Esophagus mucosa (tissue), 1 donor: Measurements from ENCODE around the gene CTRB1. TPM values are rescaled to one million over a fixed set of nuclear protein-coding genes. Genes with fewer than 3 reads are reported as not detected.
"Not testable (repeated sequence)": the region's sequence is repeated elsewhere in the genome, so short reads cannot be mapped to it uniquely, and the experiment has no call there.

Experiments
- ATAC-seq: fragments of 200-7000 bp; cut with Tn5 transposase; one replicate; pipeline ENCODE4 v1.9.1; 2020
- total RNA-seq: library from RNA; stranded (reverse); gene quantifications from one replicate; pipeline ENCODE4 v1.2.4, GENCODE V29; 2023
- donor health status: DM: yes; HTN: yes; CAD: no.

The CTRB1 gene
- total RNA-seq, 1 donor from 2014 or later, result 0.44 TPM

GRCh38 chr16:75272629-75273028 is 53.8 kb downstream of the CTRB1 start:
- ATAC-seq, result not testable (repeated sequence)

DNA sequence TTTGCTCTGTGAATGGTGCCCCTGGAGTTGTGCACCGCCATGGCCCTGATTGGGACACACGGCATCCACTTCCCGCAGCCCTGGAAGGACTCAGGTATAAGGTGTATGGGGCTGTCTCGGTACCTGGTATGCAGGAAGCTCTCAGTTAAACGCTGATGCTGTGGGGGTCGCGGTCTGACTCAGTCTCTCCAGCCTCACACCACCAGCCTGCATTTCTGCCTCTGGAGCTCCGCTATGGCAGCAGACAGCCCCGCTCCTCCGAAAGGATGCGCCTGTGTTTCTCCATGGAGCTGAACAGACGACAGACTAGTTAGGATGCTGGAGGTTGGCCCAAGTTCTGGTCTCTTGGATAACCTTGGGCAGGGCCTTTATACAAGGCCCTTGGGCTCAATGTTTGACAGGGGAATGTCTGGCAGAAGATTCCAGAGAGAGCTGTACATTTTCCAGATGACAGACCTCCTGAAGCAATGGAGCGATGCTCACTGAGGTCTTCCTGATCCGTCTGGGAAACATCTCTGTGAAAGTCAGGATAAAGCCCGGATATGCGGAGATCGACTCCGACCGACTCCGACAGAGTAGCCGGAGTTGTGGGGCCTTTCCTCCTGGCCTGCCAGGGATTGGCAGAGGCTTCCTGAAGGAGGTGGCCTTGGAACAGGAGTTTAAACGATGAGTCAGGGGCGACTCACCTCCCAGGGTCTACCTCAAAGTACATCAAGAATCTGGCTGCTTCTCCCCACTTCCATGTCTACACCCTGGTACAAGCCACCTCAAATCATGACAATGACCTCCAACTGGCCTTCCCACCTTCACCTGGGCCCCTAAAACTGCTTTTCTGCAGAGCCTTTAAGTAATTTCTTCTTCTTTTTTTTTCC is 54.5 kb downstream of the CTRB1 start:
- no peak for ATAC-seq

Other genes starting within 250 kb of the CTRB1 start
- gene WDR59, start 233.9 kb upstream of the CTRB1 start, total RNA-seq, result 38.3 TPM
- 42.5 TPM for gene ZNRF1, start 220.0 kb upstream of the CTRB1 start, total RNA-seq
- gene LDHD, start 102.2 kb upstream of the CTRB1 start, total RNA-seq, result 9.2 TPM
- 4.3 TPM for gene ZFP1, start 70.5 kb upstream of the CTRB1 start, total RNA-seq
- gene CTRB2, start 11.8 kb upstream of the CTRB1 start, total RNA-seq, result not detected
- 33.0 TPM for gene BCAR1, start 32.6 kb downstream of the CTRB1 start, total RNA-seq
- gene CFDP1, start 214.5 kb downstream of the CTRB1 start, total RNA-seq, result 33.5 TPM
- 11.1 TPM for gene TMEM170A, start 245.7 kb downstream of the CTRB1 start, total RNA-seq